ENCODE measurements around the gene BPIFB3. TPM values are rescaled to one million over a fixed set of nuclear protein-coding genes. Genes with fewer than 3 reads are reported as not detected.

BPIFB3 gene
- total and polyA plus RNA-seq, 2 experiments from 2014 or later: not detected

GRCh38 chr20:33062105-33062824 lies 8.6 kb downstream of the BPIFB3 start:
- H3K27me3 Mint-ChIP-seq (ENCODE audit: insufficient read depth, low read depth, poor library complexity): peaks cover 8% of the 10 kb centered on the region
- Histone ChIP-seq H3K36me3 (ENCODE audit: insufficient read depth) (no peaks in the 10 kb centered on the region), H3K4me3 (no peak overlapping the region), H3K9me2 (ENCODE audit: insufficient read depth) (no peaks in the 10 kb centered on the region), H3K4me2 (no peak overlapping the region), H3K4me1 (ENCODE audit: insufficient read depth) (no peaks in the 10 kb centered on the region), H2AFZ (no peak overlapping the region), H3K27ac (ENCODE audit: low read depth) (no peak overlapping the region), H3K27me3 (ENCODE audit: insufficient read depth) (no peaks in the 10 kb centered on the region), H3K79me2 (replicated peaks; ENCODE audit: insufficient read depth) (no peaks in the 10 kb centered on the region), H3F3A (replicated peaks; ENCODE audit: low read depth) (no peaks in the 10 kb centered on the region), H4K20me1 (replicated peaks; ENCODE audit: insufficient read depth) (no peaks in the 10 kb centered on the region)
- DNase-seq (ENCODE audit: low spot score) (no peak), ATAC-seq (peak; percentile 42; the same call in 2 of the 3 replicates)
- TF ChIP-seq CREB1 (CRISPR knock-in tag; IDR thresholded peaks at IDR 0.05; ENCODE audit: low read depth) (no peak), REST (IDR thresholded peaks at IDR 0.05; ENCODE audit: unreplicated experiment) (no peak), ZNF462 (CRISPR knock-in tag; IDR thresholded peaks at IDR 0.05) (no peak), STAT1 (IDR thresholded peaks at IDR 0.05; ENCODE audit: unreplicated experiment) (no peak), JUNB (IDR thresholded peaks at IDR 0.05; ENCODE audit: unreplicated experiment) (no peak), ZNF331 (CRISPR knock-in tag; IDR thresholded peaks at IDR 0.05; ENCODE audit: low read depth) (no peak), EZH2phosphoT487 (IDR thresholded peaks at IDR 0.05; ENCODE audit: unreplicated experiment) (no peak), NANOG (IDR thresholded peaks at IDR 0.05; ENCODE audit: borderline replicate concordance) (no peak), ZNF114 (CRISPR knock-in tag; IDR thresholded peaks at IDR 0.05) (no peak), CTCF (conservative IDR thresholded peaks at IDR 0.05; ENCODE audit: low read depth in 2 of 2) (no peak), EZH2 (IDR thresholded peaks at IDR 0.05; ENCODE audit: low read depth, unreplicated experiment) (no peak), POLR2AphosphoS5 (IDR thresholded peaks at IDR 0.05; ENCODE audit: low read depth) (no peak), ETS1 (IDR thresholded peaks at IDR 0.05) (no peak)
- H3K4me3 Mint-ChIP-seq: no peak overlapping the region
- no peaks in the 10 kb centered on the region; the same call in 2 of the 3 replicates for H3K9me3 Mint-ChIP-seq
- H3K36me3 Mint-ChIP-seq (ENCODE audit: low read depth): no peaks in the 10 kb centered on the region
- no peaks in the 10 kb centered on the region; the same call in 2 of the 3 replicates for H3K4me1 Mint-ChIP-seq
- no peak overlapping the region for H3K27ac Mint-ChIP-seq

All from GM23338 (cell line).